ENCODE results near the gene ARRDC1.
"Not testable (repeated sequence)": the region's sequence is repeated elsewhere in the genome, so short reads cannot be mapped to it uniquely, and the experiment has no call there.

ARRDC1 gene

GRCh38 chr9:137605121-137606004 lies at the start of gene ARRDC1:
Gene ARRDC1, plus strand, starts transcription at chr9:137605686. Its CDS starts 32 bp downstream, at chr9:137605718.
- Mint-ChIP-seq H3K27ac (ENCODE audit: low read depth) (no peak within 1 kb of the TSS), H3K4me1 (peaks cover 18% of the 10 kb centered on the region), H3K27me3 (no peaks in the 10 kb centered on the region), H3K36me3 (ENCODE audit: insufficient read depth) (peaks cover under 1% of the 10 kb centered on the region), H3K4me3 (peak within 1 kb of the TSS; percentile 75), H3K9me3 (no peaks in the 10 kb centered on the region)
- ATAC-seq (replicated peaks; ENCODE audit: extremely low read depth, poor library complexity, severe bottlenecking) = peak; percentile 93
- DNase-seq (ENCODE audit: low spot score in 2 of 2) = peak; percentile 67 to 83

- no peak overlapping the region for H3K27ac Mint-ChIP-seq (ENCODE audit: low read depth)
- H3K9me3 Mint-ChIP-seq = no peaks in the 10 kb centered on the region
- H3K4me3 Mint-ChIP-seq = no peak overlapping the region
- peaks cover 34% of the 10 kb centered on the region for H3K36me3 Mint-ChIP-seq (ENCODE audit: insufficient read depth)
- H3K27me3 Mint-ChIP-seq = no peaks in the 10 kb centered on the region
- ATAC-seq (replicated peaks; ENCODE audit: extremely low read depth, poor library complexity, severe bottlenecking) (no peak), DNase-seq (ENCODE audit: low spot score in 2 of 2) (no peak)
- H3K4me1 Mint-ChIP-seq = peaks cover 6% of the 10 kb centered on the region
Observed at GRCh38 chr9:137556069-137556838, 49.2 kb upstream of the ARRDC1 start.

DNA sequence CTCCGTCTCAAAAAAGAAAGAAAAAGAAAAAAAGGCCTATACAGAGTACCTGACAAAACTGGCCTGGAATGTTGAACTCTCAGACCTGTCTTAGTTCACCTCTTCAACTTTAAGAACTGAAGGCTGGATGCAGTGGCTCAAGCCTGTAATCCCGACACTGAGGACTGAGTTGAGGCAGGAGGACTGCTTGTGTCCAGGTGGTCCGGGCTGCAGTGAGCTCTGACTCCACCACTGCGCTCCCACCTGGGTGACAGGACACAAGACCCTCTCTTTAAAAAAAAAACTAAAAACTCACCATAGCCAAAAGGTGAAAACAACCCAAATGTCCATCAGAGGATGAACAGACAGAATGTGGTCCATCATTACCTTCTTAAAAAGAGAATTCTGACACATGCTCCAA lies 47.4 kb upstream of the ARRDC1 start:
- H3K9me3 Mint-ChIP-seq = no peaks in the 10 kb centered on the region
- H3K36me3 Mint-ChIP-seq (ENCODE audit: insufficient read depth) = peaks cover 37% of the 10 kb centered on the region
- H3K27ac Mint-ChIP-seq (ENCODE audit: low read depth) = no peak overlapping the region
- H3K4me1 Mint-ChIP-seq = no peaks in the 10 kb centered on the region
- no peaks in the 10 kb centered on the region for H3K27me3 Mint-ChIP-seq
- DNase-seq (ENCODE audit: low spot score in 2 of 2) = no peak
- ATAC-seq (replicated peaks; ENCODE audit: extremely low read depth, poor library complexity, severe bottlenecking) = no peak
- no peak overlapping the region for H3K4me3 Mint-ChIP-seq

DNA sequence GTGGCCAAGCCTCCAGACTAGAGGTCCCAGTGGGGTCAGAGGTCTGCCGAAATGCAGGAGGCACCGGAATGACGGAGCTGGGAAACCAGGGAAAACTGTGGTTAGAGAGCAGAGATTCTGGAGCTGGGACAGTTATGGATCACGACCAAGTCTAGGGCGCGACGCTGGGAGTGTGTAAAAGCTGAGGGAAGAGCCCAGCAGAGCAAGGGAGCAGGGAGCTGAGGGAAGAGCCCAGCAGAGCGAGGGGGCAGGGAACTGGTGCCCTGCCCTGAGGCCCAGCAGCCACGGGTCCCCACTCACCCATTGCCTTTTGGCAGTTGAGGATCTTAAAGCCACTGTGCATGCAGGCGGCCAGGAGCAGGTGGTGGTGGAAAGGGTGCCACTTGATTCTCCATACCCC lies 41.4 kb upstream of the ARRDC1 start:
- Mint-ChIP-seq H3K27me3 (no peaks in the 10 kb centered on the region), H3K4me3 (no peak overlapping the region), H3K4me1 (peaks cover 15% of the 10 kb centered on the region), H3K36me3 (ENCODE audit: insufficient read depth) (peaks cover 25% of the 10 kb centered on the region), H3K27ac (ENCODE audit: low read depth) (peak overlapping the region; percentile 86), H3K9me3 (no peaks in the 10 kb centered on the region)
- no peak for ATAC-seq (replicated peaks; ENCODE audit: extremely low read depth, poor library complexity, severe bottlenecking)
- no peak for DNase-seq (ENCODE audit: low spot score in 2 of 2)

GRCh38 chr9:137564817-137565411 lies 40.6 kb upstream of the ARRDC1 start:
- no peak for DNase-seq (ENCODE audit: low spot score in 2 of 2)
- H3K9me3 Mint-ChIP-seq = no peaks in the 10 kb centered on the region
- H3K27ac Mint-ChIP-seq (ENCODE audit: low read depth) = peak overlapping the region; percentile 86
- H3K36me3 Mint-ChIP-seq (ENCODE audit: insufficient read depth) = peaks cover 21% of the 10 kb centered on the region
- no peak overlapping the region for H3K4me3 Mint-ChIP-seq
- H3K4me1 Mint-ChIP-seq = peaks cover 15% of the 10 kb centered on the region
- no peaks in the 10 kb centered on the region for H3K27me3 Mint-ChIP-seq
- ATAC-seq (replicated peaks; ENCODE audit: extremely low read depth, poor library complexity, severe bottlenecking) = no peak

GRCh38 chr9:137568445-137568844 lies 37.0 kb upstream of the ARRDC1 start:
- not testable (repeated sequence) for H3K9me3 Mint-ChIP-seq; H3K27me3 Mint-ChIP-seq; H3K4me3 Mint-ChIP-seq; ATAC-seq (replicated peaks; ENCODE audit: extremely low read depth, poor library complexity, severe bottlenecking); DNase-seq (ENCODE audit: low spot score in 2 of 2)
- peaks cover 30% of the 10 kb centered on the region for H3K4me1 Mint-ChIP-seq
- H3K36me3 Mint-ChIP-seq (ENCODE audit: insufficient read depth) = peaks cover 25% of the 10 kb centered on the region
- H3K27ac Mint-ChIP-seq (ENCODE audit: low read depth) = peak overlapping the region; percentile 35

DNA sequence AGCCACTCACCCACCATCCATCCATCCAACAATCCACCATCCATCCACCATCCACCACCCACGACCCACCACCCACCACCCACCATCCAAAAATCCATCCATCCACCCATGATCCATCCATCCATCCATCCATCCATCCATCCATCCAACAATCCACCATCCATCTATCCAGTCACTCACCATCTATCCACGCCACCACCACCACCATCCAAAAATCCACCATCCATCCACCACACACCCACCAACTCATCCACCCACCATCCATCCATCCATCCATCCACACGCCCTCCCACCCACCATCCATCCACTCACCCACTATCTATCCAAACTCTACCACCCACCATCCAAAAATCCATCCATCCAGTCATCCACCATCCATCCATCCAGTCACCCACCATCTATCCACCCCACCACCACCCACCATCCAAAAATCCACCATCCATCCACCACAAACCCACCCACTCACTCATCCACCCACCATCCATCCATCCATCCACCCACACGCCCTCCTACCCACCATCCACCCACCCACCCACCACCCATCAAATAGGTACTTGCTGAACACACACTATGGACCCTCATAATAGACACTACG lies 35.8 kb upstream of the ARRDC1 start:
- ATAC-seq (replicated peaks; ENCODE audit: extremely low read depth, poor library complexity, severe bottlenecking) = no peak
- Mint-ChIP-seq H3K27me3 (no peaks in the 10 kb centered on the region), H3K4me1 (peaks cover 26% of the 10 kb centered on the region), H3K27ac (ENCODE audit: low read depth) (no peak overlapping the region), H3K36me3 (ENCODE audit: insufficient read depth) (peaks cover 29% of the 10 kb centered on the region), H3K4me3 (no peak overlapping the region), H3K9me3 (no peaks in the 10 kb centered on the region)
- no peak for DNase-seq (ENCODE audit: low spot score in 2 of 2)

DNA sequence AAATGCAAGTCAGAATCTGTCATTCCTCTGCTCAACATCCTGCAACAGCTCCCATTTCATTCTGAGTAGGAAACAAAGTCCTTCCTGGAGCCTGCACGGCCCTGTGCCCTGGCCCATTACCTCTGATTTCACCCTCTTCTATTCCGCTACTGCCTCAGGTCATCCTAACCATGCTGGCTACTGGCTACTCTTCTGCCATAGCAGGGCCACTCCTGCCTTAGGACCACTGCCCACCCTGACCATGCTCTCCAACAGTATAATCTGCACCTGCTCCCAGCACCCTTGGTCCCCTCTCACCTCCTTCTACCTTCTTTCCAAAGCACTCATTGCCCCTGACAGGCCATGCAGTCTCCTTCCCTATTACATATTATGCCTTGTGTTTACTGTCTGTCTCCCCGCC lies 34.9 kb upstream of the ARRDC1 start:
- no peak for ATAC-seq (replicated peaks; ENCODE audit: extremely low read depth, poor library complexity, severe bottlenecking)
- peaks cover 33% of the 10 kb centered on the region for H3K36me3 Mint-ChIP-seq (ENCODE audit: insufficient read depth)
- no peaks in the 10 kb centered on the region for H3K27me3 Mint-ChIP-seq
- H3K4me3 Mint-ChIP-seq = peak overlapping the region; percentile 46
- no peak overlapping the region for H3K27ac Mint-ChIP-seq (ENCODE audit: low read depth)
- no peaks in the 10 kb centered on the region for H3K9me3 Mint-ChIP-seq
- H3K4me1 Mint-ChIP-seq = peaks cover 32% of the 10 kb centered on the region
- no peak for DNase-seq (ENCODE audit: low spot score in 2 of 2)

DNA sequence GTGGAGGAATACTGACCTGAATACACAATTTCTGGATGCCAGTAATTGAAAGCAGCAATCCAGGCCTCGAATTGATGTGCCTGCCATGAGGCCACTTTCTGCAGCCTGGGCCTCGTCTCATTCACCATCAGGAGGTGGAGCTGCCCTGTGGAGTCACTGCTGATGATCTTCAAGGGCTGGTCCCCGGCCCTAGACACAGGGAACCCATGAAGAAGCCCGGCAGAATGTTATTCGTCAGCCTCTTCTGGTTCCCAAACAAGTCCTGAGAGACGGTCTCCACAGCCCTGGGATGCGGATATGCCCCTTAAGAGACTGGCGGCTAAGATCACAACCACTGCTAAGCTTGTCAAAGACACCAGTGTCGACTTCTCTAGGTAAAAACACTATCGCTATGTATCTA lies 31.3 kb upstream of the ARRDC1 start:
- H3K27me3 Mint-ChIP-seq = no peaks in the 10 kb centered on the region
- DNase-seq (ENCODE audit: low spot score in 2 of 2) (no peak), ATAC-seq (replicated peaks; ENCODE audit: extremely low read depth, poor library complexity, severe bottlenecking) (no peak)
- no peak overlapping the region for H3K27ac Mint-ChIP-seq (ENCODE audit: low read depth)
- H3K36me3 Mint-ChIP-seq (ENCODE audit: insufficient read depth) = peaks cover 41% of the 10 kb centered on the region
- H3K9me3 Mint-ChIP-seq = no peaks in the 10 kb centered on the region
- no peak overlapping the region for H3K4me3 Mint-ChIP-seq
- H3K4me1 Mint-ChIP-seq = peaks cover 34% of the 10 kb centered on the region

DNA sequence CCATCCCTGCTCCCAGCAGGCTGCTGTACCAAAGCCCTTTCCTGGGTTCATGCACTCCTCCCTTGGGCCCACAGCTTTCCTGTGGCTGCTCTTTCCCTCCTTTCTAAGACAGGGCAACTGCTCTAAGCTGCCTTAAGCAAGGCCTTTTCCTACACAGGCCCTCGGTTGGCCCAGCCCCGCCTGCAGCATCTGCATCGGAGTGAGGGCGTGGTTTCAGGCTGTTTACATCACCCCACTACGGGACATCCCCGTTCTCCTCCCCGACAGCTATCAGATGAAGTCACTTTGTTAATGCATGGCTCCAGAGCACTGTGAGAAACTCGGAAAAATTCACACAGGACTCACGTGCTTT lies 30.1 kb upstream of the ARRDC1 start:
- peak overlapping the region; percentile 88 for H3K27ac Mint-ChIP-seq (ENCODE audit: low read depth)
- H3K4me1 Mint-ChIP-seq = peaks cover 31% of the 10 kb centered on the region
- DNase-seq (ENCODE audit: low spot score in 2 of 2) = no peak
- H3K4me3 Mint-ChIP-seq = no peak overlapping the region
- peaks cover 39% of the 10 kb centered on the region for H3K36me3 Mint-ChIP-seq (ENCODE audit: insufficient read depth)
- H3K9me3 Mint-ChIP-seq = no peaks in the 10 kb centered on the region
- H3K27me3 Mint-ChIP-seq = no peaks in the 10 kb centered on the region
- ATAC-seq (replicated peaks; ENCODE audit: extremely low read depth, poor library complexity, severe bottlenecking) = no peak

- Mint-ChIP-seq H3K27me3 (no peaks in the 10 kb centered on the region), H3K9me3 (no peaks in the 10 kb centered on the region), H3K4me3 (peak overlapping the region; percentile 61), H3K4me1 (peaks cover 25% of the 10 kb centered on the region), H3K36me3 (ENCODE audit: insufficient read depth) (peaks cover 38% of the 10 kb centered on the region), H3K27ac (ENCODE audit: low read depth) (peak overlapping the region; percentile 88)
- peak; percentile 20 for ATAC-seq (replicated peaks; ENCODE audit: extremely low read depth, poor library complexity, severe bottlenecking)
- DNase-seq (ENCODE audit: low spot score in 2 of 2) = no peak
Observed at GRCh38 chr9:137575716-137576411, 29.6 kb upstream of the ARRDC1 start.

All from central memory CD8-positive, alpha-beta T cell (primary cell).